NCI-H1436 (cell line): ENCODE data around the gene CCDC102B.
"Not testable (repeated sequence)": the region's sequence is repeated elsewhere in the genome, so short reads cannot be mapped to it uniquely, and the experiment has no call there.

Source experiments
- DNase-seq: peaks from one replicate; lab custom pipeline; 2025; lab: John Stamatoyannopoulos, UW

CCDC102B gene

DNA sequence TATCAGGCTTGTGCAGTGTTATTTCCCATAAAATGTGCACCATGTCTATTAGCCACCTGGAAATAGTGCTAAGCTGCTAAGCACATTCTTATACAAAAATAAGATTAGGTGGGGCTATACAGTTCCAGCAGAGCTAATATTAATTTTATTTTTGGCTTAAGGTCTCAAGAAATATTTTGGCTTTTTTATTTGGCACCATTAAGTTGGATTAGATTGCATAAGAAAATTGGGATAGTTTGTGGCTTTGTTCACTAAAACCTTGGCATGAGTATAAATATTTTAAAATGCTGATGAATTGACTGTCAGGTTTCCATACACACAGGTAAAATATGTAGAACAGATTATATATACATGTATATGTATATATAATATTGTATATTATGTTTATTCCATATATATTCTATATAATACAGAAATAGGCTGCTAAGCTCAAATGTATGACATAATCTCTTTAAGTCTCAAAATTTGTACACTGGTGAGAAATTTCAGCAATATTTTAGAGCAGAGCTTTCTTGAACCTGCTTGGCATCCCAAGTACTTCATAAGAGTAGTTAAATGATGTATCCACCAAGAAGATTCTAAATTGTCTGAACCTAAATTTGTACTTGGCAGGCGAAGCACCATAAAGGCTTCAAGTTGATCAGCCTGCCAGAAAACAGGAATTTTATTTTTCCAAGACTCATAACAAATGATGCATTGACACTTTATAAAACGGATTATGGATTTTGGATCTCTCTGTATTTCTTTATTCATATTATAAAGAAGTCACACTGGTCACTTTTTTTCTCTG is 32.6 kb downstream of the CCDC102B start:
- no peak for DNase-seq

DNA sequence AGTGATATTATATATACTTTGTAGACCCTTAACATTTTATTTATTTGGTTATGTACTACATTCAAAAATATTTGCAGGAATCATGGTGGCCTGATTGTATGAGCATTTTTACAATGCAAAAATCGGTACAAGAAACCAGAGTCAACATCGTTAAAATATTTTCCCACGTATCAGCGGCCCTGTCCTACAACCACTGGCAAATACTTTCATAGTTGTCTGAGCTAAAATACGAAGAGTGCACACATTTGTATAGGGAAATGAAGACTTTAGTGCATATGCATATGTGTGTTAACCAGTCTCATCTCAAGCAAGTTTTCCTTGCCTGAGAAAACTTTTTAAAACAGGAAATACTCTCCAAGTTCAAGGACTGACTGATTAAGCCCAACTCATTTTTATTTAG is 35.9 kb downstream of the CCDC102B start:
- no peak for DNase-seq

GRCh38 chr18:68837665-68838451 is 40.0 kb downstream of the CCDC102B start:
- no peak for DNase-seq

- no peak for DNase-seq
Observed at GRCh38 chr18:68839701-68840100, 41.8 kb downstream of the CCDC102B start.

GRCh38 chr18:68840554-68841263 is 42.8 kb downstream of the CCDC102B start:
- no peak for DNase-seq

DNA sequence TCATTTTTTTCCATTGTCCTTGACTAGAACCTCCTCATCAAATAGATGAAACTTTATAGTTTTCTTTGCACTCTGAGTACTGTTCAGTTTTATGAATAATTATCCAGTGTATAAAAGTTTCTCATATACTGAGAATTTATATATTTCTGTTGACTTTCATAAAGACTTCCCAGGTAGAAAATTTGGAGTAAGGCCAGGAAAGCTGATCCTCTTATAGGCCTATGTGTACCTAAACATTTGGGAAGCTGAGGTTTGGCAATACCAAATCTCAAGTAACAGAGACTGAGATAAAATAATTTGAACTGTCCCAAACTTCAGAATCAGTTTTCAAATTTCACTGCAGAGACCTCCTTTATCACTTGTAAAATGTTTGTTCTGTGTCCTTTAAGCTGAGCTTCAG is 43.4 kb downstream of the CCDC102B start:
- DNase-seq, result no peak

DNA sequence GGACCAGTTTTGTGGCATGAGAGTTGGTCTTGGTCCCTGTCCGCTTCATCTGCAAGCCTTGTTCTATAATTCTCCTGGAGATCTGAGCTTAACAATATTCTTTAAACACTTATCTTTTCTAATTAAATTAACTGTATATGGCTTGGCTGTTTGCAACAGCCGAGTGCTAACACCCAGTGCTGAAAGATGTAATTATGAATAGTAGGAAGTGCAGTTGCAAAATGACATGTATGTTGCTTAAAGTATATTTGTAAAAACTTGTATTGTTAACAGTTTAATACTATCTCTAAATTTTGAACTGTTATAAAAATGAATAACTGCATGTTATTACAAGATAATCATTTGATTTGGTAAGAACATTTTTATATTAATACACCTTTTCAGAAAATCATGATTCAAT is 45.1 kb downstream of the CCDC102B start:
- no peak for DNase-seq

- DNase-seq, result no peak
Observed at GRCh38 chr18:68843473-68844089, 45.7 kb downstream of the CCDC102B start.

DNA sequence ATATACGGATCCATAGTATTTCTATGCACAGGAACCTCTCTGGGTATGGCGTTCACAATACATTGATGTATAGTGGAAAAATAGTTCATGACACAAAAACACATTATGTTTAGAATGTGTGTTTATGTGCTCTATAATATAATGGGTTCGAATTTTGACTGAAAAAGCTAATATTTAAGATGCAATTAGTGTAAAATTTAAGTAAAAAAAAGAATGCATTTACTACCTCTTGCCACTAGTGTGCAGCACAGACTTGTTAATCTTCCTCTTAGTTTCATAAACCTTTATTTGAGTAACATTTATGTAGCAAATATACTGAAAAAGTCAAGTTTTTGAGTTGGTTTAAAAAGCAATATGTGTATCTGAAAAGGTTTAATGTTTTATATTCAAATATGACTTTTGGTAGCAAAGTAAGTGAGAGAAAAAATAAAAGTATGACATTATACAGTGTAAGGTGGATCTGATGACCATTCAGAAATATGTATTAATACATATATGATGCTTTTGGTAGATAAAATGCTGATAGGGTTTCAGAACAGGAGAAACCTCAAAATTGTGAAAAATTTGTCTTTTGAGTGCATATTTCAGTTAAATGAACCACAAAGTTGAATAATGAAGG is 49.4 kb downstream of the CCDC102B start:
- no peak for DNase-seq

GRCh38 chr18:68848242-68848641 is 50.4 kb downstream of the CCDC102B start:
- no peak for DNase-seq

- DNase-seq, result no peak
Observed at GRCh38 chr18:68854786-68855391, 57.0 kb downstream of the CCDC102B start.

DNA sequence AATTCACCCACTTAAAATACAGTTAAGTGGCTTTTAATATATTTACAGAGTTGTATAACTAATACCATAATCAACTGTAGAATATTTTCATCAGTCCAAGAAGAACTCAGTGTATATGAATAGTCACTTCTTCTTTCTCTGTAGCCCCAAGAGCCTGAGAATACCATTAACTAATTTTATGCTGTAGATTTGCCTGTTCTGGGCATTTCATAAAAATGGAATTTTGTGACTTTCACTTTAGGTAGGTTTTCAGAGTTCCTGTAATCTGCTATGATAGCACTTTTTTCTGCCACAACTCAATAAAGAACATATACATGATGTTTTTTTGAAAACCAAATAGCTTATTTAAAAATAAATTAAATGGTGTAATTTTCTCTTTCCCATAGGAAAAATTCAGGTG is 57.6 kb downstream of the CCDC102B start:
- DNase-seq, result no peak

DNA sequence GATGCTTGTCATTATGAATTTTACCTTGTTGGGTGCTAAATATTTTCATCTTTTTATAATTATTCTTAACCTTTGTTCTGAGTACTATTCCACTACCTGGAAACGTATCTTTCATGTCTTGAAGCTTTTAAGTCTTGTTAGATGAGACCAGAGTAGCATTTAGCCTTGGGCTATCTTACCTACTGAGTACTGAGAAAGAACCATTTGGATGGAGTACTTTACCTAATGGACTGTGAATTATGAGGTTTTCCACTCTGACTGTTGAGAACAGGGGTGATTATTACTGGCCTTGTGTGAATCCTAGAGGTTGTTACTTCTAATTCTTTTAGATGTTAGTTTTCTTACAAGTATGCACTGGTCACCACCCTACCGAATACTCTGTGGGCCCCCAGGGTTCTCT is 63.5 kb downstream of the CCDC102B start:
- DNase-seq, result no peak

DNA sequence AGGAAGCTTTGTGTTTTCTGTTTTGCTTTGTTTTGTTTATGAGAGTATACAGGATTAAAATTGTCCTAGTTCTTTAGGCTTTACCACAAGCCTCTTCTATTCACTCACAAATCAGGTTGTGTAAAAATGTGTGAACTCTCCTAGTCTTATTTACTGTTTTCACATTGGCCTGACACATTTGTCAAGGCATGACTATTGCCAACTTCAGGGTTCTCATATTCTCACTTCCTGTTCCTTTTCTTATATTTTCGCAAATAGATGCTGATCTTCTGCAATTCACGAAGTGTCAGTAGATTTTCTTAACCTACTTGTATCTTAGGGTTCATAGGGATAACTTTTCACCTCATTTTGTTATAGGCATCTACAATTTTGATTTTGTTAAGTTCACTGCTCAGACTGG is 67.1 kb downstream of the CCDC102B start:
- DNase-seq, result no peak

GRCh38 chr18:68865503-68865902 is 67.6 kb downstream of the CCDC102B start:
- no peak for DNase-seq

DNA sequence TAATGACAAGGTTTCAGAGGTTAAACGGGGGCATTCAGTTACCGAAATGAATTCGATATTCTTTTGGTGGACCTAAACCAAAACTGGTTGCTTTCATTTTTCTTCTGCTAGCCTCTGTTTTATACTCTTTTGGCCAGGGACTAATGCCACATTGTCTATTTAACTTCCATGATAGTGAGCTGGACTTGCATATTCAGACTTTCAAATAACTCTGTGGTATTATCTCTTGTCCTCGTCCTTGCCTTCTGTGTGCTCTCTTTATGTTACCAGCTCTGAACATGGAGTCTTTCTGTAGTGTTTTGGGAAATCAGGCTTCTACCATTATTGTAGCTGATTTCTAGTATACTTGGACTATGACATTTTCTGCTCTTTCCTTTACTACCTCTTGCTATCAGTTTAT is 75.1 kb downstream of the CCDC102B start:
- no peak for DNase-seq

- DNase-seq, result no peak
Observed at GRCh38 chr18:68874361-68874760, 76.5 kb downstream of the CCDC102B start.

DNA sequence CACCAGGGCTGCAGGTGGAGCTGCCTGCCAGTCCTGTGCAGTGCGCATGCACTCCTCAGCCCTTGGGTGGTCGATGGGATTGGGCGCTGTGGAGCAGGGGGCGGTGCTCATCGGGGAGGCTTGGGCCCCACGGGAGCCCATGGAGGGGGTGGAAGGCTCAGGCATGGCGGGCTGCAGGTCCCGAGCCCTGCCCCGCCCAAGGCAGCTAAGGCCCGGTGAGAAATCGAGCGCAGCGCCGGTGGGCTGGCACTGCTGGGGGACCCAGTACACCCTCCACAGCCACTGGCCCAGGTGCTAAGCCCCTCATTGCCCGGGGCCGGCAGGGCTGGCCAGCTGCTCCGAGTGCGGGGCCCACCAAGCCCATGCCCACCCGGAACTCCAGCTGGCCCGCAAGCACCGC is 82.1 kb downstream of the CCDC102B start:
- DNase-seq, result not testable (repeated sequence)

- no peak for DNase-seq
Observed at GRCh38 chr18:68887410-68887809, 89.5 kb downstream of the CCDC102B start.

DNA sequence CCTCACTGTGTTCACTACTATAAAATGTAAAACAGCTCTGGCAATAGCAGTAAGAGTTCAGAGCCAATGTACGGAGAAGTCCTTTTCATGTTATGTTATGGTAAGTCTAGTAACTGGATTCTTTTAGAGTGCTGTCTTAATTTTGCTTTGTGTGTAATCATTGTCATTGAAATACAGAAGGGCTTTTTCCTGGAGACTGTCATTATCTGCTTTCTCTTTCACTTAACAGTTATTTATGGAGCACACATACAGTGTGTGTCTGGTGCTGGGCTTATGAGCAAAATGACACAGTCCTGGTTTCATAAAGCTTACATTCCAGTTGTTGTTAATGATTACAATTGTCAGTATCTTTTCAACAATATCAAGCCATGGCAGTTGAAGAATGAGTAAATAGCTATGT is 95.5 kb downstream of the CCDC102B start:
- DNase-seq, result no peak

- no peak for DNase-seq
Observed at GRCh38 chr18:68897286-68897685, 99.4 kb downstream of the CCDC102B start.
